Uterus (tissue), 2 donors: ENCODE results near the gene ITGAV.

Source experiments
- POLR2A ChIP-seq, 2 donors: fragments of 450-650 bp; IDR thresholded peaks; one replicate each; pipeline ENCODE4 v1.6.1; 2016; ENCODE audit warnings: antibody characterized with exemption in 2 of 2, mild to moderate bottlenecking in 1 of 2, moderate library complexity in 1 of 2
- TF ChIP-seq, protein P1 (sequence below), 4 experiments: fragments of 200-600 bp in 2 of 4; fragments of 450-650 bp in 2 of 4; sonication (generic) in 2 of 4; IDR thresholded peaks; one replicate each; pipeline ENCODE4 v1.5.1; 2016 to 2019; ENCODE audit warnings: antibody characterized with exemption in 4 of 4, mild to moderate bottlenecking in 2 of 4, moderate library complexity in 1 of 4

DNA sequence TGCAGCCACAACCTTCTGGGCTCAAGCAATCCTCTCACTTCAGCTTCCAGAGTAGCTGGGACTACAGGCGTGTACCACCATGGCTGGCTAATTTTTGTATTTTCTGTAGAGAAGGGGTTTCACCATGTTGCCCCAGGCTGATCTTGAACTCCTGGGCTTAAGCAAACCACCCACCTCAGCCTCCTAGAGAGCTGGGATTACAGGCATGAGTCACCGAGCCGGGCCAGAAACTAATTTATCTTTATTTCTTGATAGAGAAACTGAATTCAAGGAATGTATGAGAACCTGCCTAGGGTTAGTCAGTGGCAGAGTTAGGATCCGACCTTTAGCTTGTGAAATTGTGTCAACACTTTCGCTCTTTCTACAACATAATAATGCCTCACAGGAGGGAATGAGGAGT is 19.3 kb upstream of the ITGAV start:
- TF ChIP-seq, protein P1, sequence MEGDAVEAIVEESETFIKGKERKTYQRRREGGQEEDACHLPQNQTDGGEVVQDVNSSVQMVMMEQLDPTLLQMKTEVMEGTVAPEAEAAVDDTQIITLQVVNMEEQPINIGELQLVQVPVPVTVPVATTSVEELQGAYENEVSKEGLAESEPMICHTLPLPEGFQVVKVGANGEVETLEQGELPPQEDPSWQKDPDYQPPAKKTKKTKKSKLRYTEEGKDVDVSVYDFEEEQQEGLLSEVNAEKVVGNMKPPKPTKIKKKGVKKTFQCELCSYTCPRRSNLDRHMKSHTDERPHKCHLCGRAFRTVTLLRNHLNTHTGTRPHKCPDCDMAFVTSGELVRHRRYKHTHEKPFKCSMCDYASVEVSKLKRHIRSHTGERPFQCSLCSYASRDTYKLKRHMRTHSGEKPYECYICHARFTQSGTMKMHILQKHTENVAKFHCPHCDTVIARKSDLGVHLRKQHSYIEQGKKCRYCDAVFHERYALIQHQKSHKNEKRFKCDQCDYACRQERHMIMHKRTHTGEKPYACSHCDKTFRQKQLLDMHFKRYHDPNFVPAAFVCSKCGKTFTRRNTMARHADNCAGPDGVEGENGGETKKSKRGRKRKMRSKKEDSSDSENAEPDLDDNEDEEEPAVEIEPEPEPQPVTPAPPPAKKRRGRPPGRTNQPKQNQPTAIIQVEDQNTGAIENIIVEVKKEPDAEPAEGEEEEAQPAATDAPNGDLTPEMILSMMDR (IDR thresholded peaks at IDR 0.05), result no peak
- TF ChIP-seq POLR2A (IDR thresholded peaks at IDR 0.05), result no peak
